HG03139 (cell line): Measurements from ENCODE around the gene SCYGR6.
"Not testable (repeated sequence)": the region's sequence is repeated elsewhere in the genome, so short reads cannot be mapped to it uniquely, and the experiment has no call there.

Experiments
- ATAC-seq: cut with Tn5 transposase; IDR thresholded peaks from one replicate; pipeline ENCODE4 v1.9.1; 2021; ENCODE audit not compliant: unreplicated experiment

Gene SCYGR6

GRCh38 chr2:227724394-227725039, at the start of gene SCYGR6:
TSS of gene SCYGR6 (minus strand) at chr2:227724757. CDS start at chr2:227724757, 0 bp downstream.
- ATAC-seq: no peak

GRCh38 chr2:227774011-227774624, 49.6 kb upstream of the SCYGR6 start:
- ATAC-seq: no peak

GRCh38 chr2:227772932-227773331, 48.4 kb upstream of the SCYGR6 start:
- ATAC-seq: no peak

GRCh38 chr2:227772197-227772661, 47.7 kb upstream of the SCYGR6 start:
- ATAC-seq: no peak

GRCh38 chr2:227767830-227768229, 43.3 kb upstream of the SCYGR6 start:
- ATAC-seq: no peak

GRCh38 chr2:227766373-227766883, 41.9 kb upstream of the SCYGR6 start:
- ATAC-seq: peak; percentile 97

- ATAC-seq: no peak
Measured at GRCh38 chr2:227765788-227766372, 41.3 kb upstream of the SCYGR6 start.

GRCh38 chr2:227761740-227762476, 37.4 kb upstream of the SCYGR6 start:
- ATAC-seq: no peak

GRCh38 chr2:227759411-227760118, 35.0 kb upstream of the SCYGR6 start:
- ATAC-seq: no peak

- not testable (repeated sequence) for ATAC-seq
Measured at GRCh38 chr2:227756261-227756660, 31.7 kb upstream of the SCYGR6 start.

GRCh38 chr2:227748079-227748478, 23.5 kb upstream of the SCYGR6 start:
- no peak for ATAC-seq

GRCh38 chr2:227745594-227745993, 21.0 kb upstream of the SCYGR6 start, which contains the start of gene SCYGR8:
TSS of gene SCYGR8 (plus strand) at chr2:227745894. CDS start at chr2:227745894, 0 bp downstream.
- ATAC-seq: no peak

- not testable (repeated sequence) for ATAC-seq
Measured at GRCh38 chr2:227740705-227741104, 16.1 kb upstream of the SCYGR6 start.

GRCh38 chr2:227739351-227739750, 14.8 kb upstream of the SCYGR6 start:
- ATAC-seq: no peak

GRCh38 chr2:227728035-227728434, 3.5 kb upstream of the SCYGR6 start, which contains the start of gene SCYGR7:
TSS of gene SCYGR7 (plus strand) at chr2:227728335. CDS start at chr2:227728335, 0 bp downstream.
- no peak for ATAC-seq

GRCh38 chr2:227722821-227723220, 1.7 kb downstream of the SCYGR6 start:
- not testable (repeated sequence) for ATAC-seq

GRCh38 chr2:227720680-227721079, 3.9 kb downstream of the SCYGR6 start:
- no peak for ATAC-seq

- ATAC-seq: no peak
Measured at GRCh38 chr2:227719641-227720040, 4.9 kb downstream of the SCYGR6 start.

- no peak for ATAC-seq
Measured at GRCh38 chr2:227717687-227718567, 6.6 kb downstream of the SCYGR6 start, which contains the start of gene SLC19A3. TSS of gene SLC19A3 (minus strand) at chr2:227718028. CDS start at chr2:227702318, 15,710 bp downstream.
